Esophagus squamous epithelium (tissue), 5 donors: ENCODE data around the gene MEGF9. TPM values are rescaled to one million over a fixed set of nuclear protein-coding genes. Genes with fewer than 3 reads are reported as not detected.

Experiments
- DNase-seq: peaks from one replicate; lab custom pipeline; 2025; lab: John Stamatoyannopoulos, UW
- H3K27ac ChIP-seq, 4 donors: fragments of 200-600 bp; sonication (generic); one replicate each; pipeline ENCODE4 v1.5.1; 2016 to 2019; ENCODE audit warnings: mild to moderate bottlenecking in 1 of 4
- H3K27me3 ChIP-seq, 4 donors: fragments of 200-600 bp; sonication (generic); 1 replicate in 3 of 4; 2 replicates in 1 of 4; pipeline versions ENCODE4 v1.5.1 to v1.6.0; 2017 to 2021; ENCODE audit warnings: antibody characterized with exemption in 1 of 4
- H3K36me3 ChIP-seq, 3 donors: fragments of 200-600 bp; sonication (generic); one replicate each; pipeline ENCODE4 v1.5.1; 2016 to 2019
- H3K4me1 ChIP-seq, 3 donors: fragments of 200-600 bp; sonication (generic); one replicate each; pipeline ENCODE4 v1.5.1; 2017 to 2019
- H3K4me3 ChIP-seq, 4 donors: fragments of 200-600 bp; sonication (generic); 1 replicate in 3 of 4; 2 replicates in 1 of 4; pipeline ENCODE4 v1.5.1; 2016 to 2019; ENCODE audit warnings: mild to moderate bottlenecking in 2 of 4, moderate library complexity in 1 of 4
- H3K9me3 ChIP-seq, 3 donors: fragments of 200-600 bp; sonication (generic); one replicate each; pipeline ENCODE4 v1.5.1; 2016 to 2019
- CTCF ChIP-seq, 6 experiments: fragments of 450-650 bp in 4 of 6; fragments of 200-600 bp in 2 of 6; sonication (generic) in 2 of 6; IDR thresholded peaks; one replicate each; pipeline ENCODE4 v1.5.1; 2016 to 2019; ENCODE audit warnings: antibody characterized with exemption in 6 of 6, mild to moderate bottlenecking in 4 of 6, moderate library complexity in 4 of 6
- POLR2A ChIP-seq, 4 donors: fragments of 450-650 bp; IDR thresholded peaks; one replicate each; pipeline ENCODE4 v1.6.1; 2017; ENCODE audit warnings: antibody characterized with exemption in 4 of 4, mild to moderate bottlenecking in 4 of 4, moderate library complexity in 3 of 4
- WGBS, 2 donors: methylation state at CpG; one replicate each; pipeline ENCODE4 v1.1.5; 2018; 5-methylcytosine and 5-hydroxymethylcytosine counted together
- intact Hi-C: fragments of 100-400 bp; cut with DNase I; formaldehyde crosslinking; loops from one replicate; pipeline ENCODE4 v1.15.0; 2022
- total RNA-seq, 4 donors: library from RNA; depleted of rRNA; stranded (reverse); fragments of >200 nt; gene quantifications; one replicate each; pipeline ENCODE4 v1.1.0, GENCODE V29; 2016
- donor health status: DM: yes; HTN: yes; CAD: no.

Gene MEGF9
- total RNA-seq, 4 donors from 2014 or later = 16.2 to 20.8 (median 18.0) TPM

- 90 to 100% methylated on average over 1 of the region's 1 CpG for WGBS, 2 donors
- H3K27ac ChIP-seq = no peak overlapping the region
- H3K4me3 ChIP-seq = no peak overlapping the region
- H3K9me3 ChIP-seq = no peaks in the 10 kb centered on the region
- intact Hi-C loops = no loop called here
- TF ChIP-seq POLR2A (IDR thresholded peaks at IDR 0.05) = no peak
- TF ChIP-seq CTCF (IDR thresholded peaks at IDR 0.05) = no peak
- DNase-seq = no peak
- H3K4me1 ChIP-seq = no peaks in the 10 kb centered on the region
- H3K36me3 ChIP-seq = peaks cover 0 to 58% (median 0%) of the 10 kb centered on the region in 3 donors
- H3K27me3 ChIP-seq = no peaks in the 10 kb centered on the region
Measured at GRCh38 chr9:120611690-120612068, 102.6 kb downstream of the MEGF9 start.

GRCh38 chr9:120610975-120611689, 103.1 kb downstream of the MEGF9 start:
- Histone ChIP-seq H3K9me3 (no peaks in the 10 kb centered on the region), H3K4me1 (no peaks in the 10 kb centered on the region), H3K27ac (no peak overlapping the region), H3K36me3 (peaks cover 0 to 58% (median 0%) of the 10 kb centered on the region in 3 donors), H3K4me3 (no peak overlapping the region), H3K27me3 (no peaks in the 10 kb centered on the region)
- TF ChIP-seq CTCF (IDR thresholded peaks at IDR 0.05) (peak in 1 of 6 experiments; percentile 49), POLR2A (IDR thresholded peaks at IDR 0.05) (no peak)
- DNase-seq = no peak
- intact Hi-C loops = no loop called here

GRCh38 chr9:120609636-120610035, 104.6 kb downstream of the MEGF9 start:
- Histone ChIP-seq H3K4me3 (no peak overlapping the region), H3K27ac (no peak overlapping the region), H3K4me1 (no peaks in the 10 kb centered on the region), H3K27me3 (no peaks in the 10 kb centered on the region), H3K36me3 (peaks cover 0 to 62% (median 0%) of the 10 kb centered on the region in 3 donors), H3K9me3 (no peaks in the 10 kb centered on the region)
- intact Hi-C loops = no loop called here
- WGBS, 2 donors = 89 to 90% methylated on average over 2 of the region's 2 CpGs
- no peak for DNase-seq
- TF ChIP-seq CTCF (IDR thresholded peaks at IDR 0.05) (no peak), POLR2A (IDR thresholded peaks at IDR 0.05) (no peak)

- no peak for DNase-seq
- intact Hi-C loops = no loop called here
- no peak overlapping the region for H3K27ac ChIP-seq
- peaks cover 0 to 68% (median 0%) of the 10 kb centered on the region in 3 donors for H3K36me3 ChIP-seq
- H3K4me3 ChIP-seq = no peak overlapping the region
- H3K4me1 ChIP-seq = no peaks in the 10 kb centered on the region
- TF ChIP-seq CTCF (IDR thresholded peaks at IDR 0.05) (no peak), POLR2A (IDR thresholded peaks at IDR 0.05) (no peak)
- H3K9me3 ChIP-seq = no peaks in the 10 kb centered on the region
- no peaks in the 10 kb centered on the region for H3K27me3 ChIP-seq
Measured at GRCh38 chr9:120608421-120608820, 105.8 kb downstream of the MEGF9 start.

GRCh38 chr9:120603591-120603990, 110.7 kb downstream of the MEGF9 start:
- DNase-seq = no peak
- H3K9me3 ChIP-seq = no peaks in the 10 kb centered on the region
- H3K27ac ChIP-seq = no peak overlapping the region
- TF ChIP-seq CTCF (IDR thresholded peaks at IDR 0.05) = no peak
- intact Hi-C loops = no loop called here
- no peaks in the 10 kb centered on the region for H3K4me1 ChIP-seq
- no peaks in the 10 kb centered on the region for H3K27me3 ChIP-seq
- WGBS, 2 donors = 87 to 91% methylated on average over 1 of the region's 1 CpG
- peaks cover 0 to 43% (median 0%) of the 10 kb centered on the region in 3 donors for H3K36me3 ChIP-seq
- no peak overlapping the region for H3K4me3 ChIP-seq
